Peyer's patch (tissue), 4 donors: ENCODE data around the gene IL3RA. TPM values are rescaled to one million over a fixed set of nuclear protein-coding genes. Genes with fewer than 3 reads are reported as not detected.
A peak's percentile ranks its signal among the peaks of the same experiment; 100 is the strongest.
"Not testable (repeated sequence)": the region's sequence is repeated elsewhere in the genome, so short reads cannot be mapped to it uniquely, and the experiment has no call there.

ENCODE experiments used
- DNase-seq, 3 donors: peaks; one replicate each; pipeline ENCODE4 v3.0.0-alpha.2; 2017 to 2019
- H3K27ac ChIP-seq, 4 donors: fragments of 200-600 bp; sonication (generic); one replicate each; pipeline ENCODE4 v1.5.1; 2016 to 2019
- H3K27me3 ChIP-seq, 2 donors: fragments of 200-600 bp; sonication (generic); one replicate each; pipeline ENCODE4 v1.5.1; 2019
- H3K36me3 ChIP-seq, 3 donors: fragments of 200-600 bp; sonication (generic); one replicate each; pipeline ENCODE4 v1.5.1; 2016 to 2019
- H3K4me1 ChIP-seq, 4 donors: fragments of 200-600 bp; sonication (generic); one replicate each; pipeline ENCODE4 v1.5.1; 2016 to 2019
- H3K4me3 ChIP-seq, 4 donors: fragments of 200-600 bp; sonication (generic); 1 replicate in 3 of 4; 2 replicates in 1 of 4; pipeline ENCODE4 v1.5.1; 2016 to 2019; ENCODE audit warnings: mild to moderate bottlenecking in 1 of 4
- H3K9me3 ChIP-seq, 4 donors: fragments of 200-600 bp; sonication (generic); one replicate each; pipeline ENCODE4 v1.5.1; 2016 to 2019; ENCODE audit warnings: mild to moderate bottlenecking in 1 of 4
- CTCF ChIP-seq, 6 experiments: fragments of 450-650 bp in 4 of 6; fragments of 200-600 bp in 2 of 6; sonication (generic) in 1 of 6; IDR thresholded peaks; one replicate each; pipeline ENCODE4 v1.5.1; 2017 to 2019; ENCODE audit warnings: antibody characterized with exemption in 6 of 6, mild to moderate bottlenecking in 3 of 6, moderate library complexity in 1 of 6
- POLR2A ChIP-seq, 2 donors: fragments of 450-650 bp; IDR thresholded peaks; one replicate each; pipeline ENCODE4 v1.5.1; 2017; ENCODE audit warnings: antibody characterized with exemption in 2 of 2, mild to moderate bottlenecking in 2 of 2, moderate library complexity in 2 of 2
- total RNA-seq, 4 donors: library from RNA; depleted of rRNA; stranded (reverse); fragments of >200 nt; gene quantifications; one replicate each; pipeline ENCODE4 v1.1.0, GENCODE V29; 2016

IL3RA gene
- total RNA-seq, 4 donors from 2014 or later = 0.88 to 2.4 (median 1.6) TPM

GRCh38 chrX:1336948-1337779 is 579 bp downstream of the IL3RA start:
- peaks cover 0 to 9% (median 0%) of the 10 kb centered on the region in 4 donors for H3K4me1 ChIP-seq
- no peaks in the 10 kb centered on the region for H3K27me3 ChIP-seq
- peaks cover 0 to 13% (median 0%) of the 10 kb centered on the region in 4 donors for H3K9me3 ChIP-seq
- no peak for DNase-seq
- TF ChIP-seq POLR2A (IDR thresholded peaks at IDR 0.05) (no peak), CTCF (IDR thresholded peaks at IDR 0.05) (no peak)
- peak overlapping the region in 2 of 4 donors; percentile 43 to 68 for H3K27ac ChIP-seq
- no peaks in the 10 kb centered on the region for H3K36me3 ChIP-seq
- H3K4me3 ChIP-seq = peak overlapping the region; percentile 14 to 50 (median 36)

- DNase-seq = no peak
- Histone ChIP-seq H3K27ac (no peak overlapping the region), H3K36me3 (no peaks in the 10 kb centered on the region), H3K4me3 (no peak overlapping the region), H3K27me3 (no peaks in the 10 kb centered on the region), H3K9me3 (peaks cover 0 to 13% (median 0%) of the 10 kb centered on the region in 4 donors), H3K4me1 (peaks cover 0 to under 1% (median 0%) of the 10 kb centered on the region in 4 donors)
- TF ChIP-seq POLR2A (IDR thresholded peaks at IDR 0.05) (no peak), CTCF (IDR thresholded peaks at IDR 0.05) (no peak)
These were observed 5.1 kb downstream of the IL3RA start for GRCh38 chrX:1341545-1342184.

- H3K27me3 ChIP-seq, H3K27ac ChIP-seq, H3K4me3 ChIP-seq, H3K36me3 ChIP-seq, H3K9me3 ChIP-seq, DNase-seq, H3K4me1 ChIP-seq: not testable (repeated sequence)
These were observed 13.0 kb downstream of the IL3RA start for GRCh38 chrX:1349606-1350005.

GRCh38 chrX:1351981-1352714 is 15.6 kb downstream of the IL3RA start:
- H3K9me3 ChIP-seq = no peaks in the 10 kb centered on the region
- TF ChIP-seq POLR2A (IDR thresholded peaks at IDR 0.05) = no peak
- TF ChIP-seq CTCF (IDR thresholded peaks at IDR 0.05) = no peak
- H3K4me3 ChIP-seq = no peak overlapping the region
- H3K27ac ChIP-seq = no peak overlapping the region
- DNase-seq = no peak
- no peaks in the 10 kb centered on the region for H3K36me3 ChIP-seq
- no peaks in the 10 kb centered on the region for H3K27me3 ChIP-seq
- H3K4me1 ChIP-seq = no peaks in the 10 kb centered on the region

GRCh38 chrX:1354036-1355019 is 17.7 kb downstream of the IL3RA start:
- Histone ChIP-seq H3K27ac (no peak overlapping the region), H3K9me3 (peaks cover 0 to 8% (median 4%) of the 10 kb centered on the region in 4 donors), H3K4me3 (no peak overlapping the region), H3K27me3 (no peaks in the 10 kb centered on the region), H3K36me3 (peaks cover 0 to 8% (median 0%) of the 10 kb centered on the region in 3 donors), H3K4me1 (no peaks in the 10 kb centered on the region)
- no peak for DNase-seq
- no peak for TF ChIP-seq CTCF (IDR thresholded peaks at IDR 0.05)
- no peak for TF ChIP-seq POLR2A (IDR thresholded peaks at IDR 0.05)
